SK-N-MC (cell line): ENCODE data around the gene ARRDC2.
"Not testable (repeated sequence)": the region's sequence is repeated elsewhere in the genome, so short reads cannot be mapped to it uniquely, and the experiment has no call there.

Experiments used
- DNase-seq: peaks from one replicate; pipeline ENCODE4 v3.0.0-alpha.2; 2011; ENCODE audit warnings: low read depth, low spot score
- H3K27ac ChIP-seq: fragments of 200-600 bp; sonication (generic); 2 replicates; pipeline ENCODE4 v1.5.1; 2016; ENCODE audit warnings: mixed run types
- H3K36me3 ChIP-seq: fragments of 200-600 bp; sonication (generic); 2 replicates; pipeline ENCODE4 v1.6.1; 2017; ENCODE audit warnings: antibody characterized with exemption, low read length, mixed read lengths; ENCODE audit not compliant: insufficient read depth
- H3K4me3 ChIP-seq: fragments of 200-600 bp; sonication (generic); 2 replicates; pipeline ENCODE4 v1.5.1; 2016
- H3K9ac ChIP-seq: fragments of 200-600 bp; sonication (generic); 2 replicates; pipeline ENCODE4 v1.8.0; 2017; ENCODE audit warnings: mixed run types, mixed read lengths; ENCODE audit not compliant: insufficient read length
- H3K9me3 ChIP-seq: fragments of 200-600 bp; sonication (generic); 2 replicates; pipeline ENCODE4 v1.6.1; 2017; ENCODE audit warnings: low read depth, mild to moderate bottlenecking, antibody characterized with exemption, low read length, moderate library complexity, mixed read lengths
- EZH2 ChIP-seq: fragments of 200-600 bp; sonication (generic); IDR thresholded peaks from one replicate; pipeline ENCODE4 v1.6.1; 2017; ENCODE audit warnings: antibody characterized with exemption
- FOXP2 ChIP-seq: optimal IDR thresholded peaks from 2 replicates; pipeline ENCODE3; 2011; ENCODE audit warnings: mild to moderate bottlenecking, moderate library complexity; ENCODE audit not compliant: insufficient read depth; ENCODE audit errors: extremely low read length, control extremely low read depth
- POLR2AphosphoS5 ChIP-seq: IDR thresholded peaks from 2 replicates; pipeline ENCODE4 v1.6.1; 2012; ENCODE audit warnings: mild to moderate bottlenecking, low read depth, low read length, borderline replicate concordance

ARRDC2 gene

DNA sequence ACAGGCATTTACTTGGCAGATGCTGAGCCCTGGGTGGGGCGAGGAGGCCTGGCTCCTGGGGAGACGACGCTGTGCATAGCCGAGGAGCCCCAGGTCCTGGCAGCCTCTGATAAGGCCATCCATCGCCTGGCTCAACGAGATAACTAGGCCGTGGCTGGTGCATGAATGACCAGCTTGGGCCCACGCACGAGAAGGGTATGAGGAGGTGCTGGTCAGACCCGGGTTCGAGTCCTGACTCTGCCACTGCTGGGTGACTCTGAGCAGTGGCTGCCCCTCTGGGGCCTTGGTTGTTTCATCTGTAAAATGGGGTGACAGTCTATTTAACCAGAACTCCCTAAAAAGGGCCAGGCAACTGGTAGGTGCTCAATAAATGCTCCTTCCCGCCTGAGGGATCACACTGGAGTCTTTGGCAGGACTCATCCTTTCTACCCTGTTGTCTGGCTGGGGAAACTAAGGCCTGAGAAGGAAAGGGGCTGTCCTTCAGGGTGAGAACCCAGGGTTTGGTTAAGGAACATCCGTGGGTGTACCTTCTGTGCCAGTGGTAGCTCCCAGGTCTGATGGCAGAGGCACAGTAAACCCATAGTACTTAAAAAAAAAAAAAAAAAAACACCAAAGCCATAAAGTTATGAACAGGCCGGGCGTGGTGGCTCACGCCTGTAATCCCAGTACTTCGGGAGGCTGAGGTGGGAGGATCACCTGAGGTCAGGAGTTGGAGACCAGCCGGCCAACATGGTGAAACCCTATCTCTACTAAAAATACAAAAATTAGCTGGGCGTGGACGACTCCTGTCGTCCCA lies 8.1 kb upstream of the ARRDC2 start:
- no peak for TF ChIP-seq EZH2
- TF ChIP-seq POLR2AphosphoS5 = no peak
- TF ChIP-seq FOXP2 = no peak
- Histone ChIP-seq H3K9me3 (no peaks in the 10 kb centered on the region), H3K27ac (peak overlapping the region; percentile 54; the same call in 1 of the 2 replicates), H3K9ac (no peak overlapping the region), H3K4me3 (peak overlapping the region; percentile 89), H3K36me3 (peaks cover 5% of the 10 kb centered on the region; the same call in 1 of the 2 replicates)
- no peak for DNase-seq

DNA sequence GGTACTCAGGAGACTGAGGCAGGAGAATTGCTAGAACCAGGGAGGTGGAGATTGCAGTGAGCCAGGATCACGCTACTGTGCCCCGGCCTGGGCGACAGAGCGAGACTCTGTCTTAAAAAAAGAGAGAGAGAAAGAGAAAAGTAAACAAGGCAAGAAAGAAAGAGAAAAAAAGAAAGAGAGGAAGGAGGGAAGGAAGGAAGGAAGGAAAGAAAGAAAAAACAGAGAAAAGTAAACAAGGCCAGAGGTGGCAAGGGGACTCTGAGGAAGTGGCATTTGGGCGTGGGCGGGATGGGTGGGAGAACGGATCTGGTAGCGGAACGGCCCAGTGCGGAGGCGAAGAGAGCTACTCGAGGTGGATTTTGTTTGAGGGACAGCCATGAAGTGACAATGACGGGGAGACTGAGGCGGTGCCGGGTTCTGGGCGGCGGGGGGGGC lies 7.5 kb upstream of the ARRDC2 start:
- Histone ChIP-seq H3K4me3 (peak overlapping the region; percentile 89), H3K36me3 (peaks cover 5% of the 10 kb centered on the region; the same call in 1 of the 2 replicates), H3K9ac (peak overlapping the region; percentile 78), H3K27ac (peak overlapping the region; percentile 57; the same call in 1 of the 2 replicates), H3K9me3 (no peaks in the 10 kb centered on the region)
- TF ChIP-seq FOXP2 = no peak
- TF ChIP-seq EZH2 = no peak
- no peak for TF ChIP-seq POLR2AphosphoS5
- no peak for DNase-seq

DNA sequence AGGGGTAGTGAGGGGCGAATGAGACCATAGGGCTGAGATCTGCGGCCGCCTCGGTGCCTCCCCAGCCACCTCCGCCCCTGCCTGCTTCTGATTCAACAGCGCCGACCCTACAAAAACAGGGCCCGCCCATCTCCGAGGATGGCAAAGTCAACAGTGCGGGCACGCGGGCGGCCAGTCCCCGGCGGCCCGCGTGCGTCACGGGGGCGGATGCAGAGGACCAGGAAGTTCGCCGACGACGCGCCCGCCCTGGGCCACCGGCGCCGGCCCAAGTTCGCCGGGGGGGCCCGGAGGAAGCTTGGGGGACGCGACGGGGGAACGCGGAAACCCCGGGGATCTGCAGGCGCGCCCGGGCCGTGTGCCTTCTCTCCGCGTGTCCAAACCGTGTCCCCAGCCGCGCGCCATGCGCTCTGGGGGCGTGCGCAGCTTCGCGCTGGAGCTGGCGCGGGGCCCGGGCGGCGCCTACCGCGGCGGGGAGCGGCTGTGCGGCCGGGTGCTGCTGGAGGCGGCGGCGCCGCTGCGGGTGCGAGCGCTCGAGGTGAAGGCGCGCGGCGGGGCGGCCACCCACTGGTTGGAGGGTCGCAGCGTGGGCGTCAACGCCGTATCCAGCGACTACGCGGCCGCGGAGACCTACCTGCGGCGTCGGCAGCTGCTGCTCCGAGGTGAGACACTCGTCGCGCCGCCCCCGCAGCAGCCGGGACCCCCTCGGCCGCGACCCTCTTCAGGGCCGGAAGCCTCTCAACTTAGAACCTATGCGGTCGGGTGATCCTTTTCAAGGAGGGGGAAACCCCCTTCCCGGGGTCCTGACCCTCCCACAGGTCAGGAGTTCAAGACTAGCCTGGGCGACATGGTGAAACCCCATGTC lies 6.8 kb upstream of the ARRDC2 start:
- peak overlapping the region; percentile 78 for H3K9ac ChIP-seq
- no peak for DNase-seq
- TF ChIP-seq FOXP2 (no peak), POLR2AphosphoS5 (peak; percentile 51; the same call in 1 of the 2 replicates)
- peak overlapping the region; percentile 57; the same call in 1 of the 2 replicates for H3K27ac ChIP-seq
- H3K4me3 ChIP-seq = peak overlapping the region; percentile 89
- H3K9me3 ChIP-seq = no peaks in the 10 kb centered on the region
- H3K36me3 ChIP-seq = peaks cover 5% of the 10 kb centered on the region; the same call in 1 of the 2 replicates

DNA sequence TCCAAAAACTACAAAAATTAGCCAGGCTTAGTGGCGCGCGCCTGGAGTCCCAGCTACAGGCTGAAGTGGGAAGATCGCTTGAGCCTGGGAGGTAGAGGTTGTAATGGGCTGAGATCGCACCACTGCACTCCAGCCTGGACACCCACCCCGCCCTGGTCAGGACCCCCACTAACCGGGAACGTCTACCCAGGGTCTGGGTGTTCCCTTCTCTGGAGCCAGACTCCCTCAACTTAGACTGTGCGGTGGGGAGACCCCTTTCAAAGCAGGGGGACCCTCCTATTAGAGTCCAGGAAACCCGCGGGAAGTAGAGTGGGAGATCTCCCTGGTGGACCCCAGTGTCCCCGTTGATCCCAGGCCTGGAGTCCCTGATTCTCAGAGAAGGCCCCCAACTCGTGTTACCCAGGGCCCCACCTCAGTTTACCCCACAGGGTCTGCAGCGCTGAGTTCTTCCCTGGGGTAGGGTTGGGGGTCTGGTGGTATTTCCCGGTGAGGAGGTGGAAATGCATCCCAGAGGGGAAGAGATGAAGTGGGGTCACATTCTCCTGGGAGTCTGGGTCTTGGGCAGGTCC lies 6.1 kb upstream of the ARRDC2 start:
- Histone ChIP-seq H3K4me3 (peak overlapping the region; percentile 89), H3K36me3 (peaks cover 5% of the 10 kb centered on the region; the same call in 1 of the 2 replicates), H3K9ac (peak overlapping the region; percentile 78), H3K9me3 (no peaks in the 10 kb centered on the region), H3K27ac (no peak overlapping the region)
- no peak for DNase-seq
- TF ChIP-seq POLR2AphosphoS5 (no peak), EZH2 (no peak), FOXP2 (no peak)

DNA sequence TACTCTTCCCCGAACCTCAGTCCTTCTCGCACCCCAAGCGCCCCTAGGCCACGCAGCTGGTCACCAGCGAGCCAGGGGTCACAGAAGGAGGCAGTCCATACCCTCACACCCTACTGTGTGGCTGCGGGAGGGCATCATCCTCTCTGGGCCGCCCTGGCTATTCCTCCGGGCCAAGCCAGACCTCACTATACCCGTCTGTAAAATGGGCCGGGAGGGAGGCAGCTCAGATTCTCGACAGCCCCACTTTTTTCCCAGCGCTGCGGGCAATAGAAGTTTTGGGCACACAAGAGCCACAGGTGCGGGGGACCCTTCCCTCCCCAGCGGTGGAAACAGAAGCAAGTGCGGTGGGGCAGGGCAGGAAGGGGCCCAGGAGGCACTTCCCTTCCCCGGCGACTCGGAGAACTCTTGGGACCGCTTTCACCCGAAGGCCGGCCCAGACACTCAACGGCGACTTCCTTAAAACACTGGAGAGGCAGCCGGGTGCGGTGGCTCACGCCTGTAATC lies 5.6 kb upstream of the ARRDC2 start:
- H3K27ac ChIP-seq = no peak overlapping the region
- H3K9ac ChIP-seq = no peak overlapping the region
- no peaks in the 10 kb centered on the region for H3K9me3 ChIP-seq
- no peak for TF ChIP-seq FOXP2
- no peak for TF ChIP-seq POLR2AphosphoS5
- TF ChIP-seq EZH2 = no peak
- 0 out of 2 replicates have a peak overlapping the region, but pooled peaks have one; percentile 89 for H3K4me3 ChIP-seq
- peaks cover 5% of the 10 kb centered on the region; the same call in 1 of the 2 replicates for H3K36me3 ChIP-seq
- no peak for DNase-seq

DNA sequence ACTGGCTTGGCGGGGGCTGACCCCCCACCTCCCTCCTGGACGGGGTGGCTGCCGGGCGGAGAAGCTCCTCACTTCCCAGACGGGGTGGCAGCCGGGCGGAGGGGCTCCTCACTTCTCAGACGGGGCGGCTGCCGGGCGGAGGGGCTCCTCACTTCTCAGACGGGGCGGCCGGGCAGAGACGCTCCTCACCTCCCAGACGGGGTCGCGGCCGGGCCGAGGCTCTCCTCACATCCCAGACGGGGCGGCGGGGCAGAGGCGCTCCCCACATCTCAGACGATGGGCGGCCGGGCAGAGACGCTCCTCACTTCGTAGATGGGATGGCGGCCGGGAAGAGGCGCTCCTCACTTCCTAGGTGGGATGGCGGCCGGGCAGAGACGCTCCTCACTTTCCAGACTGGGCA lies 2.2 kb upstream of the ARRDC2 start:
- DNase-seq, H3K9ac ChIP-seq, H3K36me3 ChIP-seq, H3K9me3 ChIP-seq, H3K4me3 ChIP-seq, H3K27ac ChIP-seq: not testable (repeated sequence)

DNA sequence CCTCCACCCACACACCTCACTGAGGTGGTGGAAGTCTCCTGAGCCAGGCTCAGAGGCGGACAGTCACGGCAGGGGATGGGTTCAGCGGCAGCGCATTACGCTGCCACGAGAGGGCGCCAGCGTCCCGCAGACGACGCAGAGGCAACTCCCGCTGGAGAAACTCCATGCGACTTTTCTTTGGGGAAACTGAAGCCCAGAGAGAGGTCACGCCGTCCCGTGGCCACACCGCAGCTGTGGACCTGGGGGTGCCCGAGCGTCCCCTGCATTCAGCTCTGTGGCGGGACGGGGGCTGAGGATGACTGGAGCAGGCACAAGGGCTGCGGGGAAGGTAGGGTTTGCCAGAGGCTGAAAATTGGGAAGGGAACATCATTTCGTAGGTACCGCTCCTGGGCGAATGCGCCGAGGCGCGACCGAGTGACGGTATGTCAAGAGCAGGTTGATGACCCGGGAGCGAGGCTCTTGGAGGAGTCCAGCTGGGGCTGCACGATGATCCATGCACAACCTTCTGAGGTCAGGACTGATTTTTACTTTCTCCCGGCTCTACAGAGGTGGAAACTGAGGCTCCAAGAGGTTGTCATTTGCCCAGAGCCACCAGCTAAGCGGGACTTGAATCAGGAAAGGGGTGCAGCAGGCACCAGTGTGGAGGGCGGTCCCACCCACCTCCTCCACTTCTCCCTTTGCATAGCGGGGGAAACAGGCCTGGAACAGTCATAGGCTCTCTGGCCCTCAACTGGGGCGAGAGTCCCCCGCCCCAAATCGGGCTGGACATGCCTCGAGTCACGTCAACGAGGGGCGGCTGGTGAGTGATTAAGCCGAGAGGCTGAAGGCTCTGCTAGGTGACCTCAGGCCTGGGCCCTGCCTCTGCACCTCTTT lies 690 bp upstream of the ARRDC2 start:
- Histone ChIP-seq H3K9me3 (no peaks in the 10 kb centered on the region), H3K4me3 (peak overlapping the region; percentile 77), H3K36me3 (no peaks in the 10 kb centered on the region), H3K27ac (no peak overlapping the region), H3K9ac (no peak overlapping the region)
- TF ChIP-seq EZH2 = no peak
- DNase-seq = no peak
